OCI-LY3 (cell line): ENCODE measurements around the gene AFF1.
"Not testable (repeated sequence)": the region's sequence is repeated elsewhere in the genome, so short reads cannot be mapped to it uniquely, and the experiment has no call there.

Experiments used
- EZH2phosphoT487 ChIP-seq: fragments of 200-600 bp; shearing (Covaris generic); IDR thresholded peaks from 2 replicates; pipeline ENCODE4 v1.6.1; 2018; ENCODE audit warnings: antibody characterized with exemption, mixed run types, low read depth
- TF ChIP-seq, protein P1 (sequence below): fragments of 200-600, 300-600 bp; sonication (generic); IDR thresholded peaks from 2 replicates; pipeline ENCODE4 v1.5.1; 2014; ENCODE audit warnings: antibody characterized with exemption, low read length, low read depth

DNA sequence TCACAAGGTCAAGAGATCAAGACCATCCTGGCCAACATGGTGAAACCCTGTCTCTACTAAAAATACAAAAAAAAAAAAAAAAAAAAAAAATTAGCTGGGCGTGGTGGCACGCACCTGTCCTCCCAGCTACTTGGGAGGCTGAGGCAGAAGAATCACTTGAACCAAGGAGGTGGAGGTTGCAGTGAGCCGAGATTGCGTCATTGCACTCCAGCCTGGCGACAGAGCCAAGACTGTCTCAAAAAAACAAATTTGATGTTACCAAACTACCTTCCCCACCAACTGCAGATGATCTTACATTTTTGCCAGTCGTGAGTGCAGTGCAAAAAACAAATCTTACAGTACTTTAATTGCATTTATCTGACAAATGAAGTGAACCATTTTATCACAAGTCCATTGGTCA is 211.1 kb downstream of the AFF1 start:
- TF ChIP-seq, protein P1, sequence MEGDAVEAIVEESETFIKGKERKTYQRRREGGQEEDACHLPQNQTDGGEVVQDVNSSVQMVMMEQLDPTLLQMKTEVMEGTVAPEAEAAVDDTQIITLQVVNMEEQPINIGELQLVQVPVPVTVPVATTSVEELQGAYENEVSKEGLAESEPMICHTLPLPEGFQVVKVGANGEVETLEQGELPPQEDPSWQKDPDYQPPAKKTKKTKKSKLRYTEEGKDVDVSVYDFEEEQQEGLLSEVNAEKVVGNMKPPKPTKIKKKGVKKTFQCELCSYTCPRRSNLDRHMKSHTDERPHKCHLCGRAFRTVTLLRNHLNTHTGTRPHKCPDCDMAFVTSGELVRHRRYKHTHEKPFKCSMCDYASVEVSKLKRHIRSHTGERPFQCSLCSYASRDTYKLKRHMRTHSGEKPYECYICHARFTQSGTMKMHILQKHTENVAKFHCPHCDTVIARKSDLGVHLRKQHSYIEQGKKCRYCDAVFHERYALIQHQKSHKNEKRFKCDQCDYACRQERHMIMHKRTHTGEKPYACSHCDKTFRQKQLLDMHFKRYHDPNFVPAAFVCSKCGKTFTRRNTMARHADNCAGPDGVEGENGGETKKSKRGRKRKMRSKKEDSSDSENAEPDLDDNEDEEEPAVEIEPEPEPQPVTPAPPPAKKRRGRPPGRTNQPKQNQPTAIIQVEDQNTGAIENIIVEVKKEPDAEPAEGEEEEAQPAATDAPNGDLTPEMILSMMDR: not testable (repeated sequence)
- not testable (repeated sequence) for TF ChIP-seq EZH2phosphoT487
